Dedifferentiated amniotic fluid mesenchymal stem cell (primary cell): ENCODE measurements around the gene VPS4A.
"Not testable (repeated sequence)": the region's sequence is repeated elsewhere in the genome, so short reads cannot be mapped to it uniquely, and the experiment has no call there.

ENCODE experiments used
- DNase-seq: peaks from one replicate; pipeline ENCODE4 v3.0.0-alpha.2; 2016; ENCODE audit errors: extremely low spot score

Gene VPS4A

DNA sequence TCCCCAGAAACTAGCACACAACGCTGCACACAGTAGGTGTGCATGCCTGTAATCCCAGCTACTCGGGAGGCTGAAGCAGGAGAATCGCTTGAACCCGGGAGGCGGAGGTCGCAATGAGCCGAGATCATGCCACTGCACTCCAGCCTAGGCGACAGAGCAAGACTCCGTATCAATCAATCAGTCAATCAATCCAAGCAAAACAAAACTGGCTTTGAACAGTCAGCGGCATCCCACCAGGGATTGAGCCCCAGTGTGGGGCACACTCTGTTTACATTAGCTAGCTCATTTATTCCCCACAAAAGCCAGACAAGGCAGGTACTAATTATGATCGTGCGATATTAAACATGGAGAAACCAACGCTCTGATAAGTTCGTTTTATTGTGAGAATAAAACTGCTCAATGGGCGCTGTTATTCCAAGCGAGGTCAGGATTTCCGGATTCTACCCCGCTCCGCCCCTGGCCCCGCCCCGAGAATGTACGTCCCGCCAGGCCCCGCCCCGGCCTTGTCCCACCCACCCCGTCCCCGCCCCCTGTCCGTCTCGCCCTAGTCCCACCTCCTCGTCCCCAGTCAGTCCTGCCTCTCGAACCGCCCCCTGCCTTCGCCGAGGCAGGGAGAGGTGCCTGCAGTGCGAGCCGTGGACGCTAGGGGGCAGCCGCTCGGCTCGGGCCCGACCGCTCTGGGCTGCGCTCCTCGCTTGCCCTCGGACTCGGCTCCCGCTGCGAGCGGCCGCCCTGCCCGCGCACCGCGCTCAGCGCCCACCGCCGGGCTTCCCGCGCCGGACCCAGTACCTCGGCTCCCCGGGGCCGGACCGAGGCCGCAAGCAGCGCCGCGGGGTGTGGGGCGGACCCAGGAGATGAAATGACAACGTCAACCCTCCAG, at the start of gene VPS4A:
VPS4A (plus strand) TSS at position 698 of the 880 bp plus-strand sequence; CDS start at position 860, 162 bp downstream.
- peak; percentile 93 for DNase-seq

DNA sequence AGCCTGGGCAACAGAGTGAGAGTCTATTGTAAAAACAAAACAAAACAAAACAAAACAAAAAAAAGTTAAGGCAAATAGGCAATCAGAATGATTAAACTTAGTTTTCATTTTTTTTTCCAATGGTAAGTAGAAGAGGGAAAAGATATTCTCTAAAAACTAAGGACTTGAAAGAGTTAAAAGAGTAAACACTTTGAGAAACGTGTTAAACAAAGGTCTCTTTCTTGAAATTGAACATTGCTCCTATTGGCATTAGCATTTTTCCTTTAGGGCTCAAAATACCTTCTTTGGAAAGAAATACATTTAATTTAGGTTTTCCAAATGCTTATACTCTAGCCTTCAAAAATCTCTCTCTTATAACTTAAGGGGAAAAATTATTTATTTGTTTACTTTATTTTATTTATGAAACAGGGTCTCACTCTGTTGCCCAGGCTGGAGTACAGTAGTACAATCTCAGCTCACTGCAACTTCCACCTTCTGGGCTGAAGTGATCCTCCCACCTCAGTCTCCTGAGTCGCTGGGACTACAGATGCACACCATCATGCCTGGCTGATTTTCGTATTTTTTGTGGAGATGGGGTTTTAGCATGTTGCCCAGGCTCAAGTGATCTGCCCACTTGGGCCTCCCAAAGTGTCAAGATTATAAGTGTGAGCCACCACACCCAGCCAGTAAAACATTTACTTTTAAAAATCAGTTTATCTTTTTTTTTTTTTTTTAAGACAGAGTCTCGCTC, 44.7 kb upstream of the VPS4A start:
- no peak for DNase-seq

DNA sequence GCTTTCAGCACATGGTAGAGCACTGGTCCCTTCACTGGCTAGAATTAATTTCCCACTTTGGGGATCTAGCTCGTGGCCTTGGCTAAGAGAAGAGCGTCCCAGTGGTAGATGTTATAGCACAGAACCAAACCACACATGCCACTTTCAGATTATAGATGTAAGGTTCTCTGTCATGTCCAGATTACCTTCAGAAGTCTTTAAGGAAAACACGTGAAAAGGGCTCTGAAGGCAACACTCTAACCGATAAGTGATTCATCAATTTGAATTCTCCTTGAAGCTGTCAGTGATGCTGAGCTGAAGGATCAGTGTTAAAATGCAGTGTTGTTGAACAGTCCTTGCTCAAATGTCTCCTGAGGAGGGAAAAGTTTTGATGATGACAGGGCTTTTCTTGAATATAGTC, 43.5 kb upstream of the VPS4A start:
- DNase-seq, result no peak

DNA sequence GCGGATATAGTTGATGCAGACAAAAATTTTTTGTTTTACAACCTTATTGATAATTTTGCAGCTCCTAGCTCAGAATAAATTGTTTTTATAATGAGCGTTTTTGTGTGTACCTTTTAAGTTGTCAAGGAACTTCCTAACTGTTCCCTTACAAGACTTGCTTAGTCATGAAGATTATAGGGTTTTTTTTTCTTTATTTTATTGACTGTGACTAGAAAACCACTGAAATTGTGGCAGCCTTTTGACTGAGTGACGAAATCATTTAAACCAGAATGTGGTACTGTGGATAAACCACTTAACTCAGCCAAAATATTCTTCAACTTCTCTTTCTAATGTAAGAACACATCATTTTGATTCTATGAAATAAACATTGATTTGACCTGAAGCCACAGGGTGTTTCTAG, 40.8 kb upstream of the VPS4A start:
- no peak for DNase-seq

DNA sequence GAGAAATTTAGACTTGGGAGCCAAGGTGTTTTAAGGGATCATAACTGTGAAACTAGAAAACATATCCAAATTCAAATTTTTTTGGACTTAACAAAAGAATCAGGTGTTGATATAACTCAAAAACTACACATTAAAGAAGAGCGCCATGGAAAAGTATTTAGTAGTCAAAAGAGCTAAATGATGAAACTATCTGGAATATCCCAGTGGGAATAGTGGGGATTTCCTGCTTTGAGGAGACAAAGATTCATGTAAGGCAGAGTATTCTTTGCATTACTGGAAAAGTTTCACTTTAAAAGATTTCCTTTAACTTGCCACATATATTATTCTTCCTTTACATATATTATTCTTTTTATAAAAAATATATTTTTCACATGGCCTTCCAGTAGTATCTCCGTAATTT, 40.3 kb upstream of the VPS4A start:
- DNase-seq, result no peak

DNA sequence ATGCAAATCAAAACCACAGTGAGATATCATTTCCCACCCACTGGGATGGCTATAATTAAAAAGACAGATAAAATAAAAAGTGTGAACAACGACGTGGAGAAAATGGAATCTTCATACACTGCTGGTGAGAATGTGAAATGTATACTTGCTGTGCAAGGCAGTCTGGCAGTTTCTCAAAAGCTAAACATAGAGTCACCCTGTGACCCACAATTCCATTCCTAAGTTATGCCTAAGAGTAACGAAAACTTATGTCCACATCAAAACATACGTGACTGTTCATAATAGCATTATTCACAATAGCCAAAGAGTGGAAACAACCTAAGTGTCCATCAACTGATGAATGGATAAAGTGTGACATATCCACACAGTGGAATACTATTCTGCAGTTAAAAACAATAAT, 38.1 kb upstream of the VPS4A start:
- DNase-seq, result peak; percentile 29

DNA sequence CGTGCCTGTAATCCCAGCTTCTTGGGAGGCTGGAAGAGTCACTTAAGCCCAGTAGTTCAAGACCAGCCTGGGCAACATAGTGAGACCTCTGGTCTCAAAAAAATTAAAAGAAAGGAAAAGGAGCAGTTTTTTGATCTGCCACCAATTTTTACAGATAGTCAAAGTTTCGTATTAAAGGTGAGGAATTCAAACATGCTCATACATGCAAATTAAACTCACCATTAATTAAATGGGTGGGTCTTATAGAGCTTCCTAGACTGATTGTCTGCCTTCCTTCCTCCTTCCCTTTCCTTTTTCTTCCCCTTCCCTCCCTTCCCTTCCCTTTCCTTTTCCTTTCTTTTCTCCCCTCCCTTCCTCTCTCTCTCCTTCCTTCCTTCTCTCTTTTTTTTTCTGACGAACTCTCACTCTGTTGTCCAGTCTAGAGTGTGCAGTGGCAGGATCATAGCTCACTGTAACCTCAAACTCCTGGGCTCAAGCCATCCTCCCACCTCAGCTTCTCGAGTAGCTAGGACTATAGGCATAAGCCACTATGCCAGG, 36.4 kb upstream of the VPS4A start:
- DNase-seq, result no peak

DNA sequence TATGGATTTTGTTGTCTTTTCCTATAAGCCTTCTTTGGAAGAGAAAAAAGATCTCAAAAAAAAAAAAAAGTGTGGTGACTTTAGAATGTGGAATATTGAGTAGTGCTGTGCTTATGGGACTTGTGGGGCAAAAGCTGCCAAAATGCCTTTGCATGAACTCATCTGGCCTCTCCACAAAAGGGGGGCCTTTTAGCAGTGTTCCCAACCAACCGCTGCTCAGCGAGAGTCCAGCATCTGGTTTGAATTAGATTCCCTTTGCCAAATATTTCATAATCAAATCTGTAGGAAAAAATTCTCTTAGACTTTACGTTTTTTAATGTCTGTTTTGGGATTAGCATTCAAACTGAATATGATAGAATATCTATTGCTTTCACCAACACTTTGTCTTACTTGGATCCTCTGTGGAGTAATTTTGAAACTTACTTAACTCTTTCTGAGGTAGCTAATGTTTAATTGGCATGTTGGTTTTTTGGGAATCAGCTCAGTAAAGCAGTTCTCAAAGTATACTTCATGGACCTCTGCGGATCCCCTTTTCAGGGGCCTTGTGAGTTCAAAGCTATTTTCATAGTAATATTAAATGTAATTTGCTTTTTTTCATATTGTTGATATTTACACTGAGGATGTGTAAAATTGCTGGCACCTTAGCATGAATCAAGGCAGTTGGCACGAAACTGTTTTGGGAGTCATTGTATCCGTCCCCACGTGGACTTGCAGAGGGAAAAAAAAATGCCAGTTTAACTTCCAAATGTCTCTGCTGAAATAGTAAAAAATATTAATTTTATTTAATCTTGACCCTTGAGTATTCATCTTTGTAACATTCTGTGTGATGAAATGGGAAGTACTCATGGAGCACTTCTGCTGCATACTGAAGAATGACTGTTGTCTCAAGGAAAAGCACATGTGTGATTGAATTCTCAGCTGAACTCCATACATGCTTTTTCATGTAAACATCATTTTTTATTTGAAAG, 34.7 kb upstream of the VPS4A start:
- DNase-seq, result peak; percentile 96

DNA sequence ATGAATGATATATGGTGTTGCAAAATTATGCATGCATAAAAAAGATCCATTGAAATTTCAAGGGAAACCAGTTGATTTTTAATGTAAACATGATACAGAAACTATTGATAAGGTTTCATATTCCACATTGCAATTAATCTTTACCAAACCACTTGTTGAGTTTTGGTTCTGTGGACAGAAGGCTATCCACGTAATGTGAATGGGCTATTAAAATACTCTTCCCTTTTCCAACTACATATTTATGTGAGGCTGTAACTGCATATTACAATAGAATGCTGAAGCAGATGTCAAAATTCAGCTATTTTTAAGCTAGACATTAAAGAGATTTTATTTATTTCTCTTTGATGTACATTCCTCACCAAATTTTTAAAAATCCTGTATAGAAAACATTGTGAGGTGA, 33.7 kb upstream of the VPS4A start:
- DNase-seq, result no peak

DNA sequence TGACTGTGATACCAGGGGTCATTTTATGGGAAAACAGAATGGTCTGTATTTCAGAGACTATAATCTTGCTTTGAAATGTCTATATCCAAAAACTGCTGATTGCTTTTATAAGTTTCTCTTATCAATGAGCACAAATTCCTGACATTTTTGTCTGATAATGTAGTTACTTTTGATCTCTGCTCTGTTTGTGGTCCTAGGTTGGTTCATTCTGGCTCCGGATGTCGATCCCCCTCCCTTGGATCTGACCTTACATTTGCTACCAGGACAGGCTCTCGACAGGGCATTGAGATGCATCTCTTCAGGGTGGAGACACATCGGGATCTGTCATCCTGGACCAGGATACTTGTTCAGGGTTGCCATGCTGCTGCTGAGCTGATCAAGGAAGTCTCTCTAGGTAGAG, 27.3 kb upstream of the VPS4A start:
- no peak for DNase-seq

DNA sequence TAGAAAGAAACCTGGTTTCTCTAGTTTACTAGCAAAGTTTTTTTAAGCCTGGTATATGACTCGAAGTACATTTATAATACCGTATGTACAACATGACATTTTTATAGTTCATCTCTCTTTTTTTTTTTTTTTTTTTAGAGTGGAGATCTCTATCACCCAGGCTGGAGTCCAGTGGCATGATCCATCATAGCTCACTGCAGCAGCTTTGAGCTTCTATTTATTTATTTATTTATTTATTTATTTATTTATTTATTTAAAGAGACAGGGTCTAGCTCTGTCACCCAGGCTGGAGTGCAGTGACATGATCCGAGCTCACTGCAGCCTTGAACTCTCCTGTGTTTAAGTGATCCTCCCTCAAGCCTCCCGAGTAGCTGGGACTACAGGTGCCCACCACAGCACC, 25.9 kb upstream of the VPS4A start:
- no peak for DNase-seq

DNA sequence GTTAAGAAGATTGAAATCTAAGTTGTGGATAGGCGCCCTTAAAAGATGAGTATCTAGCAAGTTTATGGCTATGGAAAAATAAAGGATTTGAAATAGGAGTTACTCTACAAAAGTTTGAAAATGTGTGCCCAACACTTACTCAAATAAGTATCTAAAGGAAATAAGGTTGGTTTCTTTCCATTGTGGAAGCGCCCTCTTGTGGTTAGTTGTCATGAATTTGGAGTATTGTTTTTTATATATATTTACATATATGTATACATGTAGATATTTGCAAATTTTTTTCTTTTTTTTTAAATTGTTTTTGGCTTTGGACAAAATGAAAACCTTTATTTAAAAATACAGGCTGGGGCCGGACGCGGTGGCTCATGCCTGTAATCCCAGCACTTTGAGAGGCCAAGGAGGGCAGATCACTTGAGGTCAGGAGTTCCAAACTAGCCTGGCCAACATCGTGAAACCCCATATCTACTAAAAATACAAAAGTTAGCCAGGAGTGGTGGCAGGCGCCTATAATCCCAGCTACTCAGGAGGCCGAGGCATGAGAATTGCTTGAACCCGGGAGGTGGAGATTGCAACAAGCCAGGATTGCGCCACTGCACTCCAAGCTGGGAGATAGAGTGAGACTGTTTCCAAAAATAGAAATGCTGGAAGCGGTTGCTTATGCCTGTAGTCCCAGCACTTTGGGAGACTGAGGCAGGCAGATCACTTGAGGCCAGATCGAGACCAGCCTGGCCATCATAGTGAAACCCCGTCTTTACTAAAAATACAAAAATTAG, 24.0 kb upstream of the VPS4A start:
- peak; percentile 86 for DNase-seq

DNA sequence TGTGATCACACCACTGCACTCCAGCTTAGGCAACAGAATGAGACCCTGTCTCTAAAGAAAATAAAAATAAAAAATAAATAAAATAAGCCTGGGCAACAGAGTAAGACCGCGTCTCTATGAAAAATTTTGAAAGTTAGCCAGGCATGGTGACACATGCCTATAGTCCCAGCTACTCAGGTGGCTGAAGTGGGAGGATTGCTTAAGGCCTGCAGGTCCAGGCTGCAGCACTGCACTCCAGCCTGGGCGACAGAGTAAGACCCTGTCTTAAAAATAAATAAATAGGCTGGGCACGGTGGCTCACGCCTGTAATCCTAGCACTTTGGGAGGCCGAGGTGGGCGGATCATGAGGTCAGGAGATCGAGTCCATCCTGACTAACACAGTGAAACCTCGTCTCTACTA, 19.5 kb upstream of the VPS4A start:
- not testable (repeated sequence) for DNase-seq

DNA sequence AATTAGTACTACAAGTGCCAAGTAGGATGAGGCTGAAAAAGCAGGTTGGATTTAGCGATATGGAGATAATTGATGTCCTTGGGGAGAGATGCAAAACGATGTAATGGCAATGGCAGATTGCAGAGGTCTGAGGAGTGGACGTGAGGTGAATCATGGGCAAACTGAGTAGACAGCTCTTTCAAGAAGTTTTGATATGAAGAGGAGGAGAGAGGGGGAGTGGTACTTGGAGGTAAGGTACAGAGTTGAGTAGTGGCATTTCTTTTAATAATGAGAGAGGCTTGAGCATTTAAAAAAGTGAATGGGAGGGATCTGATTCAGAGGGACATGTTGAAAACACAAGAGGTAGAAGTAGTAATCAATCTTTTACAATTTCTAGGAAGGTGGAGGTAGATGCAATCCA, 17.7 kb upstream of the VPS4A start:
- no peak for DNase-seq

DNA sequence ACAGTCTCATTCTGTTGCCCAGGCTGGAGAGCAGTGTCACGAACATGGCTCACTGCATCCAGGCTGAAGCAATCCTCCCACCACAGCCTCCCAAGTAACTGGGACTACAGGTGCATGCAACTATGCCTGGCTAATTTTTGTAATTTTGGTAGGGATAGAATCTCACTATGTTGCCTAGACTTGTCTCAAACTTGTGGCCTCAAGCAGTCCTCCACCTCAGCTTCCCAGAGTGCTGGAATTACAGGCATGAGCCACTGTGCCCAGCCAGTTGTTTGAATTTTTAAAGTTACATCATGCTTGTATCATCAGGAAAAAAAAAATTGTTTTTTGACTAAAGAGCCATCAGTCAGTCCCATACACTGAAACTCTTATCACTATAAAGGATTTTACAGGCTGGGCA, 17.1 kb upstream of the VPS4A start:
- no peak for DNase-seq

DNA sequence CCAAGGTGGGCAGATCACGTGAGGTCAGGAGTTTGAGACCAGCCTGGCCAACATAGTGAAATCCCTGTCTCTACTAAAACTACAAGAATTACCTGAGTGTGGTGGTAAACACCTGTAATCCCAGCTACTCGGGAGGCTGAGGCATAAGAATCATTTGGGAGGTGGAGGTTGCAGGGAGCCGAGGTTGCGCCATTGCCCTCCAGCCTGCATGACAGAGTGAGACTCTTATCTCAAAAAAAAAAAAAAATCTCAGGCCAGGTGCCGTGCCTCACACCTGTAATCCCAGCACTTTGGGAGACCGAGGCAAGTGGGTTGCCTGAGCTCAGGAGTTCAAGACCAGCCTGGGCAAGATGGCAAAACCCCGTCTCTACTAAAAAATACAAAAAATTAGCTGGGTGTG, 14.4 kb upstream of the VPS4A start:
- not testable (repeated sequence) for DNase-seq

DNA sequence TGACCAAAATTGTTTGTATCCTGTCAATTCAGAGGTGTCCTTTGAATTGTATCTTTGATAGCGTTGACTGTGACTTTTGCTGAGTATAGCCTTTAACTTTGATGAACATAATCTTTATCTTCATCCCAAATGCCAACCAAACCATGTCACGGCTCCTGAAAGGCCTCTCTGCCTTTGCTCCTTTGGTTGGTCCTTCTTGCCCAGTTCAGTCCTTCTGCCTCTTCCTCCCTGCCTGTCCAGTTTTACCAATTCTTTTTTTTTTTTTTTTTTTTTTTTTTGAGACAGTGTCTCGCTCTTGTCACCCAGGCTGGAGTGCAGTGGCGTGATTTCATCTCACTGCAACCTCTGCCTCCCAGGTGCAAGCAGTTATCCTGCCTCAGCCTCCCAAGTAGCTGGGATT, 12.9 kb upstream of the VPS4A start:
- DNase-seq, result no peak

DNA sequence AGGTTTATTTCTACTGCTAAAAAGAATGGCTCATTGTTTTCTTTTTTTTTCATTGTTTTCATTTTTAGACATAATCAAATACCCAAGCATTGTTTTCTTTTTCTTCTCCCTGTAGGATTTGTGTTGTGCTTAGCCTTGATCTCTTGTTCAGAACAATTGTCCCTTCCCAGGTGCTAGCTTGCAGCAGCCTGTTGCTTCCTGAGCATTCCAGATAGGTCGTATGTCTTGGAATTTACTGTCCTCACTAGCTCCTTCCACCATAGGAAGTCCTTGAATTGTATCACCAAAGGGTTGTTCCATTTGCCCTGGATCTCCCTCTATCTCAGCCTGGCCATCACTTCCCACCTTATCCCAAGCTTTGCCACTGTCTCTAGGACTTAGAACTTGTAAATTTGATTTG, 10.0 kb upstream of the VPS4A start:
- no peak for DNase-seq

DNA sequence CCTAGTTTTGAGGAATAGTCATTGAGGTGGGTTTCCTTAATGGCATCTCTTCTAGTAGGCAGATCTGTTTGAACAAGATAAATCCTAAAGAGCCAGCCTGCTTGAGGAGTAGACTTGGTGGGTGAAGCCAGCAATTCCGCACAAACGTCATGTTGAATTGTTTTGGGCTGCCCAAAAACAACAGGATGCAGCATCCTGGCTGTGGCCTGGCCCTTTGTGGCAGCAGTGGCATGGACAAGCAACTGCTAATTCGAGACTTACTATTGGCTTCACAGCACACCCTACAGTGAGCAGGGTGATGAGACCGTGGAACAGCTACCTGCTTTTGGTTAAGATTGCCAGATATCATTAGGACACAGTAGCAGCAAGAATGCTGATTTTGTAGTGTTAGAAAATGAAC, 9.3 kb upstream of the VPS4A start:
- DNase-seq, result no peak

DNA sequence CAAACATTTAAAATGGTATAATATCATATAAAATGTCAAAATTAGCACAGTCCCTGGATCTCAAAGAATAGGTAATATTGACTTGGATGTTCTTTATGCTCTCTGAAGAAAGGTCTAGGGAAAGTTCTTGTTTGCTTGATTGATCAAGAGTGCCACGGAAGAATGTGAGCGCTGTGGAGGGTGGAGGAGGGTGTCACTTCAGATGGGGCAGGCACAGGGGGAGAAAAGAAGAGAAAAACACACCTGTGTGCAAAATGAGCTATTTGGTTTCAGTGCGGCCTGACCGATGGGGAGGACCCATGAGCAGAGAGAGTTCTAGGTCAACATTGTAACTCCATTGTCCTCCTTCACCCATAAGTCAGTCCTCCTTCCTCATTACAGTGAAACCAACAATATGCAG, 8.8 kb upstream of the VPS4A start:
- no peak for DNase-seq

DNA sequence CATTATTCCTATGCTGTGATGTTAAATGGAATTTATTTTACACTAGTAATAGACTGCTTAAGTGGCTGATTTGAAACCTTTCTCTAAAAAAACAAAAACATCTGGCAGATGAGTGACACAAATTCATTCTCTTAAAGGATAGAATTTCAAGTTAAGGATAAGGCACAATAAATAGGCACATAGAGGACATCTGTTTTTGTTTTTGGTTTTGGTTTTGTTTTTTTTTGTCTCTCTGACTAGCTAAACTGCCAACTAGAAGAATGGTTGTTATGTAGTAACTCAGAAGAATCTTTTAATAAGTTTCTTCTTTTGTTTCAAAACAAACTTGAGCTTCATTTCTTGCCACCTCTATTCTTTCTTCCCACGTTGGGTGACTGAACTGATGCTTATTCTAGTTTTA, 5.1 kb upstream of the VPS4A start:
- peak; percentile 61 for DNase-seq
